ENCODE data around the gene TREML2. TPM values are rescaled to one million over a fixed set of nuclear protein-coding genes. Genes with fewer than 3 reads are reported as not detected.
A peak's percentile ranks its signal among the peaks of the same experiment; 100 is the strongest.
"Not testable (repeated sequence)": the region's sequence is repeated elsewhere in the genome, so short reads cannot be mapped to it uniquely, and the experiment has no call there.

TREML2 gene
- total RNA-seq, 1 donor from 2014 or later = 0.58 TPM

DNA sequence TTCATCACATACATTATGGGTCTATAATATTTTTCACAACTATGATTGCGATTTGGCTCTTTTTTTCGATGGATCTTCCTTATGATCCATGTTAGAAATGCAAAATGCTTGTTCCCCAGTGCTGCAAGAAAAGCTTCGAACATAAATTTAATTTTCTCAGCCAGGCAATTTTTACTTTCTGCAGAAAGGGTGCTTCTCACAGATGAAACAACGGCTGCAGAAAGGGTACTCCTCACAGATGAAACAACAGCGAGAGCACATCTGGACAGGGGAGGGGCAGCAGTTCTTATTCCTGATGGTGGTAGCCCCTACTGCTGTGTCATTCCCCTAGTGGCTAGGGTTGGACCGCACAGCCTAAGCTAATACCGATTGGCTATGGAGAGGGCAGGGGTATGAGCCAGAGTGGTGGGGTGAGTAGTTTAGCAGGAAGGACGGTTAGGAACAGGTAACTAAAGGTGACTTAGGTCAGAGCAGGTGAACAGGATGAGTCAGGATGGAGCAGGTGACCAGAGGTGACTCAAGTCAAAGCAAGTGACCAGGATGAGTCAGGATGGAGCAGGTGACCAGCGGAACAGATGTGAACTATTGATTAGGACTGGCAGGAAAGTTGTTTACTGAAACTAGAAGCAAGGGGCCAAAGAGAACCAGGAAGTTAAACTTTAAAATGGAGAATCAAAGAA is 13.8 kb upstream of the TREML2 start:
- ATAC-seq = no peak
- no peak for DNase-seq (ENCODE audit: low spot score)
- intact Hi-C loops (cut with DNase I) = no loop called here

DNA sequence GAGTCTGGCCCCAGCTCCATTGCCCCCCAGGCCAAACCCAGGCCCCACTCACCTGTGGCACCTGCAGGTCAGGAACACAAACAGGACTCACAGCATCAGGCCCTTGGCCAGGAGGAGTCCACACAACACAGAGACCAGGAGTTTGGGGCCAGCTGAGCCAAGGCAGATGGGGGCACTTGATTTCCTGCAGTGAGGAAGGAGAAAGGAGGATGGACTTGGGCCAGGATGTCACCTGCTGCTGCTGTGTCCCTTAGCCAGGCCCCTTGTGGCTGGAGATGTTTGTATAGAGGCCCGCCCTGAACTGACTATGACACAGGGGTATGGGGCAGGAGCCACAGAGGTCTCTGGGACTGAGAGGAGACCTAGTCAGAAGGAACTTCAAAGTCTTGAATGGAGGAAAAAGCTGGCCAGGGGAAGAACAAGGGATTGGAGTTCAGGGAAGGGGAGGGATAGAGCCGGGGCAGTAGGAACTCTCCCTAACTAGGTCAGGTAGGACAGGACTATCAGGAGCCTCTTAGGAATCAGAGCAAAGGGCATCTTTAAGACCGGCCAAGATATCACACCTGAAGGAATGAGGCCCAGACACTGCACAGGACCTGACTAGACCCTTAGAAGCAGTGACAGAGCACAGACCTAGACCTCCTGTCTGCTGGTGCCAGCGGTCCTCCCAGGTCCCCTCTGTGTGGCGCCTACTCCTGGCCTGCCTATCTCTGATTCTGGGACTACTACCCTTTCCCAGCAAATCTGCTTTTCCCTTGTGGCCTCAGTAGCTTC is 8.8 kb upstream of the TREML2 start:
- ATAC-seq (no peak), DNase-seq (ENCODE audit: low spot score) (no peak)

GRCh38 chr6:41208439-41209106 is 7.6 kb upstream of the TREML2 start:
- ATAC-seq = no peak
- intact Hi-C loops (cut with DNase I) = no loop called here
- no peak for DNase-seq (ENCODE audit: low spot score)

More for the DNA sequence above, 8.8 kb upstream of the TREML2 start:
- intact Hi-C loops (cut with DNase I) = no loop called here

DNA sequence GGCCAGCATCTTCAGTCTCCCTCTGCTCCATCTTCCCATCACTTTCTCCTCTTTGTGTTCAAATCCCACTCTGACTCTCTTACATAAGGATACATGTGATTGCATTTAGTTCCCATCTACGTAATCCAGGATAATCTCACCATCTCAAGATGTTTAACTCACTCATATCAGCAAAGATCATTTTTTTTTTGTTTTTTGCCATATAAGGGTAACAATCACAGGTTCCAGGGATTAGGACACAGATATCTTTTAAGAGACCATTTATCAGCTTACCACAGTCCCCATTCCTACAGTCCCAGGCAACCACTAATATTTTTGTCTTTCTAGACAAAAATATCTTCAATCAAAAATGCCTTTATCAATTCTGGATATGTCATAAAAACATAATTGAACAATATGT is 3.2 kb upstream of the TREML2 start:
- intact Hi-C loops (cut with DNase I) = no loop called here
- no peak for ATAC-seq
- no peak for DNase-seq (ENCODE audit: low spot score)

DNA sequence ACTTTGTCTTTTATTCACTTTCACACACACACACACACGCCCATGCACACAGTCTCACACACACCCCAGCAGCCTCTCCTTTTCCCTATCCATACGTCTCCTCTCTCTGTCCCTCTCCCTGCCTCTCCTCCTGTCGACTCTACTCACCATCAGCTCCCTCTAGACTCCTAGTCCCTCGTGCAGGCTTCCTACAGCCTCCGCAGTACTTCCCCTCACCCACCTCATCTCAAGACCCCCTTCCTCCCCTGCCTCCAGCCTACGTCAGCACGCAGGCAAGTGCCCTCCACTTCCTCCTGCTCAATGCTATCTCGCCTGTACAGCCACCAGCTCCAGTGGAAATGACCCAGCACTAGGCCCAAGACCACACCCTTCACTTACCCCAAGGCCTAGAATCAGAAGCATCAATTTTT is 820 bp upstream of the TREML2 start:
- intact Hi-C loops (cut with DNase I) = no loop called here
- DNase-seq (ENCODE audit: low spot score) (no peak), ATAC-seq (no peak)

DNA sequence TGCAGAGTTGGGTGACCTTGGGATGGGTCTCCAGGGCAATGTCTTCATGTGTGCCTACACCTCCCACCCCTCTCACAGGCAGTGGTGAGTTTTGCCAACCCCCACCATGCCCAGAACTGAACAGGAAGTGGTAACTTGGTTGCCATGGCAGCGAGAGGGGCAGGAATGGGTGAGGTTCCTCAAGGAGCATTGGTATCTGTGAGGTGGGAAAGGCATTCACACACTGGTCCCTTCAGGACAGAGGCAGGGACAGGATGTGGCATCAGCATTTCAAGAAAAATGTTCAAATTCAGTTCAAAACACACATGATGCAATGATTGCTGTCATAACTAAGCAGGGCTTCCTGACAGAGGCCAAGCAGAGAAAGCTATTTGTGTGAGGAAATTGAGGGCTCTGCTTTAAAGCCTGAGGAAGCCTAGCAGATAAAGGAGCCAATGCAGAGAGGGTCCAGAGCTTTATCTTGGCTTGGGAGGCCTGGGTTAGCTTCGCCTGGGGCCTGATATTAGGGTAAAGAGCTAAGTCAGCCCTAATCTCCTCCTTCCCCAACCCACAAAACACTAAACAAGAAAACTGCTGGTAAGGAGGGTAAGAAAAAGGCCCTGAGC is 551 bp downstream of the TREML2 start:
- peak; percentile 60 for ATAC-seq
- intact Hi-C loops (cut with DNase I) = no loop called here
- no peak for DNase-seq (ENCODE audit: low spot score)

GRCh38 chr6:41199552-41200246 is 1.2 kb downstream of the TREML2 start:
- ATAC-seq = no peak
- DNase-seq (ENCODE audit: low spot score) = no peak
- intact Hi-C loops (cut with DNase I) = no loop called here

GRCh38 chr6:41197234-41197633 is 3.7 kb downstream of the TREML2 start:
- no peak for DNase-seq (ENCODE audit: low spot score)
- ATAC-seq = no peak
- intact Hi-C loops (cut with DNase I) = no loop called here

- intact Hi-C loops (cut with DNase I) = no loop called here
- DNase-seq (ENCODE audit: low spot score) = no peak
- ATAC-seq = no peak
These were observed 6.6 kb downstream of the TREML2 start for GRCh38 chr6:41194386-41194785.

DNA sequence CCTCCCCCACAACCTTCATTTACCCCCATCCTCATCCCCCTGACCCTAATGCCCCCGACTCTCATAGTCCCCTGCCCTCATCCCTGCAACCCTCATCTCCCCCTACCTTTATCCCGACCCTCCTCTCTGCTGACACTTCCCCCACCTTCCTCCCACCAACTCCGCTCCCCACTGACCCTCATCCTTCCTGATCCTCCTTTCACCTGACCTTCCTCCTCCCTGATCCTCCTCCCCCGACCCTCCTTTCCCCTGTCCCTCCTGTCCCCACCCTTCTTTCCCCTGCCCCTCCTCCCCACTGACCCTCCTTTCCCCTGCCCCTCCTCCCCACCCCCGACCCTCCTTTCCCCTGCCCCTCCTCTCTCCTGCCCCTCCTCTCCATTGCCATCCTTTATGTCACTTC is 7.1 kb downstream of the TREML2 start:
- intact Hi-C loops (cut with DNase I) = no loop called here
- ATAC-seq (no peak), DNase-seq (ENCODE audit: low spot score) (no peak)

- no peak for DNase-seq (ENCODE audit: low spot score)
- intact Hi-C loops (cut with DNase I) = no loop called here
- ATAC-seq = no peak
These were observed 7.7 kb downstream of the TREML2 start for GRCh38 chr6:41193171-41193734.

- ATAC-seq = peak; percentile 56
- intact Hi-C loops (cut with DNase I) = no loop called here
- no peak for DNase-seq (ENCODE audit: low spot score)
These were observed 9.4 kb downstream of the TREML2 start for GRCh38 chr6:41191569-41191968.

GRCh38 chr6:41190791-41191190 is 10.2 kb downstream of the TREML2 start:
- DNase-seq (ENCODE audit: low spot score) = no peak
- ATAC-seq = no peak
- intact Hi-C loops (cut with DNase I) = no loop called here

- intact Hi-C loops (cut with DNase I) = no loop called here
- no peak for DNase-seq (ENCODE audit: low spot score)
- no peak for ATAC-seq
These were observed 11.0 kb downstream of the TREML2 start for GRCh38 chr6:41189967-41190366.

- intact Hi-C loops (cut with DNase I); ATAC-seq; DNase-seq (ENCODE audit: low spot score): not testable (repeated sequence)
These were observed 11.9 kb downstream of the TREML2 start for GRCh38 chr6:41189046-41189445.

GRCh38 chr6:41187924-41188886 is 12.7 kb downstream of the TREML2 start:
- DNase-seq (ENCODE audit: low spot score) (no peak), ATAC-seq (no peak)
- intact Hi-C loops (cut with DNase I) = no loop called here

- ATAC-seq (peak; percentile 26), DNase-seq (ENCODE audit: low spot score) (no peak)
- intact Hi-C loops (cut with DNase I) = no loop called here
These were observed 14.9 kb downstream of the TREML2 start for GRCh38 chr6:41186031-41186562.

All from sciatic nerve (tissue), 2 donors.